ENCODE data around the gene BRSK1.
"Not testable (repeated sequence)": the region's sequence is repeated elsewhere in the genome, so short reads cannot be mapped to it uniquely, and the experiment has no call there.

BRSK1 gene

GRCh38 chr19:55329791-55330190, 46.0 kb downstream of the BRSK1 start:
- DNase-seq (ENCODE audit: low read depth), result not testable (repeated sequence)

GRCh38 chr19:55333870-55334269, 50.1 kb downstream of the BRSK1 start:
- DNase-seq (ENCODE audit: low read depth), result no peak

- DNase-seq (ENCODE audit: low read depth), result no peak
These were observed 52.3 kb downstream of the BRSK1 start for GRCh38 chr19:55336101-55336500.

GRCh38 chr19:55339105-55339888, 55.5 kb downstream of the BRSK1 start, which contains the start of gene KMT5C:
Gene KMT5C (plus strand): TSS chr19:55339876. CDS start chr19:55341937, 2,061 bp downstream.
- peak; percentile 100 for DNase-seq (ENCODE audit: low read depth)

GRCh38 chr19:55339889-55340783, 56.3 kb downstream of the BRSK1 start:
- DNase-seq (ENCODE audit: low read depth), result no peak

GRCh38 chr19:55340784-55341147, 57.0 kb downstream of the BRSK1 start:
- no peak for DNase-seq (ENCODE audit: low read depth)

- DNase-seq (ENCODE audit: low read depth), result peak; percentile 28
These were observed 57.4 kb downstream of the BRSK1 start for GRCh38 chr19:55341171-55341588.

- DNase-seq (ENCODE audit: low read depth), result no peak
These were observed 58.1 kb downstream of the BRSK1 start for GRCh38 chr19:55341595-55342531.

GRCh38 chr19:55344444-55344843, 60.6 kb downstream of the BRSK1 start:
- no peak for DNase-seq (ENCODE audit: low read depth)

- no peak for DNase-seq (ENCODE audit: low read depth)
These were observed 61.5 kb downstream of the BRSK1 start for GRCh38 chr19:55345101-55345817.

GRCh38 chr19:55345818-55346724, 62.3 kb downstream of the BRSK1 start:
- DNase-seq (ENCODE audit: low read depth), result no peak

- no peak for DNase-seq (ENCODE audit: low read depth)
These were observed 63.1 kb downstream of the BRSK1 start for GRCh38 chr19:55346725-55347441.

- no peak for DNase-seq (ENCODE audit: low read depth)
These were observed 63.7 kb downstream of the BRSK1 start for GRCh38 chr19:55347442-55348009.

GRCh38 chr19:55348317-55349034, 64.7 kb downstream of the BRSK1 start:
- no peak for DNase-seq (ENCODE audit: low read depth)

- DNase-seq (ENCODE audit: low read depth), result no peak
These were observed 67.0 kb downstream of the BRSK1 start for GRCh38 chr19:55350620-55351315.

- no peak for DNase-seq (ENCODE audit: low read depth)
These were observed 68.2 kb downstream of the BRSK1 start for GRCh38 chr19:55352040-55352439.

GRCh38 chr19:55352549-55353145, 68.8 kb downstream of the BRSK1 start:
- DNase-seq (ENCODE audit: low read depth), result no peak
